ENCODE results near the gene LDAH. TPM values are rescaled to one million over a fixed set of nuclear protein-coding genes. Genes with fewer than 3 reads are reported as not detected.
A peak's percentile ranks its signal among the peaks of the same experiment; 100 is the strongest.

The LDAH gene
- total RNA-seq, 1 experiment from 2014 or later: not detected

GRCh38 chr2:20666304-20667150 lies 156.4 kb downstream of the LDAH start, which contains the start of gene GDF7:
Gene GDF7 (plus strand): TSS chr2:20667144. CDS start chr2:20667240, 96 bp downstream.
- no peak for DNase-seq
- H3K27ac ChIP-seq (ENCODE audit: low read length): no peak within 1 kb of the TSS
- H3K4me1 ChIP-seq (ENCODE audit: insufficient read depth, low read length): no peaks in the 10 kb centered on the region
- no peaks in the 10 kb centered on the region for H3K36me3 ChIP-seq (ENCODE audit: low read depth, low read length)
- H3K4me2 ChIP-seq (ENCODE audit: low read length): peak within 1 kb of the TSS; percentile 56; the same call in 1 of the 2 replicates
- no peaks in the 10 kb centered on the region for H3K9me3 ChIP-seq (ENCODE audit: low read length)
- 0 out of 2 replicates have a peak, but pooled peaks have one; percentile 10 for TF ChIP-seq CTCF (conservative IDR thresholded peaks at IDR 0.05; ENCODE audit: low read depth, low read length)
- peak; percentile 60; the same call in 1 of the 2 replicates for TF ChIP-seq EZH2phosphoT487 (IDR thresholded peaks at IDR 0.05; ENCODE audit: borderline replicate concordance, low read length)
- peak; percentile 89 for TF ChIP-seq EZH2 (IDR thresholded peaks at IDR 0.05; ENCODE audit: low read length, unreplicated experiment)
- H3K9ac ChIP-seq (ENCODE audit: low read length): no peak within 1 kb of the TSS
- intact Hi-C loops (cut with micrococcal nuclease): no loop called here
- no TSS peak for BruUV-seq (replicated peaks)
- no peaks in the 10 kb centered on the region for H3K9me2 ChIP-seq (replicated peaks; ENCODE audit: low read length)
- H3F3A ChIP-seq (ENCODE audit: low read length, unreplicated experiment): no peaks in the 10 kb centered on the region
- no peak within 1 kb of the TSS for H3K4me3 ChIP-seq (ENCODE audit: low read length)
- peaks cover 43% of the 10 kb centered on the region for H3K27me3 ChIP-seq (ENCODE audit: low read length)
- no peaks in the 10 kb centered on the region for H4K20me1 ChIP-seq (ENCODE audit: low read length)
- no peak within 1 kb of the TSS for H2AFZ ChIP-seq (ENCODE audit: low read length)
- no peaks in the 10 kb centered on the region for H3K79me2 ChIP-seq (ENCODE audit: low read length)
- ChIA-PET POLR2A (ENCODE audit: unreplicated experiment) (no interaction called here), CTCF (no interaction called here)
- ATAC-seq: no peak; the same call in 1 of the 2 replicates

- ChIA-PET POLR2A (ENCODE audit: unreplicated experiment) (no interaction called here), CTCF (no interaction called here)
- intact Hi-C loops (cut with micrococcal nuclease): no loop called here
- no peaks in the 10 kb centered on the region for H3F3A ChIP-seq (ENCODE audit: low read length, unreplicated experiment)
- ATAC-seq: no peak
- H3K79me2 ChIP-seq (ENCODE audit: low read length): no peaks in the 10 kb centered on the region
- no peak for DNase-seq
- H3K27me3 ChIP-seq (ENCODE audit: low read length): peaks cover 43% of the 10 kb centered on the region
- TF ChIP-seq EZH2 (IDR thresholded peaks at IDR 0.05; ENCODE audit: low read length, unreplicated experiment) (no peak), EZH2phosphoT487 (IDR thresholded peaks at IDR 0.05; ENCODE audit: borderline replicate concordance, low read length) (no peak), CTCF (conservative IDR thresholded peaks at IDR 0.05; ENCODE audit: low read depth, low read length) (no peak)
- BruUV-seq (replicated peaks): no TSS peak
- H3K4me1 ChIP-seq (ENCODE audit: insufficient read depth, low read length): peaks cover 5% of the 10 kb centered on the region
- H3K4me3 ChIP-seq (ENCODE audit: low read length): no peak overlapping the region
- no peaks in the 10 kb centered on the region for H3K9me3 ChIP-seq (ENCODE audit: low read length)
- no peaks in the 10 kb centered on the region for H3K36me3 ChIP-seq (ENCODE audit: low read depth, low read length)
- no peak overlapping the region for H2AFZ ChIP-seq (ENCODE audit: low read length)
- H3K4me2 ChIP-seq (ENCODE audit: low read length): no peak overlapping the region
- H3K9me2 ChIP-seq (replicated peaks; ENCODE audit: low read length): no peaks in the 10 kb centered on the region
- no peak overlapping the region for H3K9ac ChIP-seq (ENCODE audit: low read length)
- H3K27ac ChIP-seq (ENCODE audit: low read length): no peak overlapping the region
- no peaks in the 10 kb centered on the region for H4K20me1 ChIP-seq (ENCODE audit: low read length)
These were observed 156.9 kb downstream of the LDAH start for GRCh38 chr2:20666005-20666303.
